HG03045 (cell line): ENCODE results near the gene PURB.
"Not testable (repeated sequence)": the region's sequence is repeated elsewhere in the genome, so short reads cannot be mapped to it uniquely, and the experiment has no call there.

Experiments
- ATAC-seq: cut with Tn5 transposase; IDR thresholded peaks from one replicate; pipeline ENCODE4 v1.9.1; 2021; ENCODE audit warnings: mild to moderate bottlenecking, moderate library complexity; ENCODE audit not compliant: unreplicated experiment

PURB gene

GRCh38 chr7:44893710-44894234 is 8.4 kb upstream of the PURB start:
- ATAC-seq: no peak

- ATAC-seq: no peak
Observed at GRCh38 chr7:44891791-44892190, 6.5 kb upstream of the PURB start.

GRCh38 chr7:44891372-44891771 is 6.0 kb upstream of the PURB start:
- ATAC-seq: no peak

GRCh38 chr7:44889086-44889781 is 3.9 kb upstream of the PURB start:
- no peak for ATAC-seq

- no peak for ATAC-seq
Observed at GRCh38 chr7:44887293-44887692, 2.0 kb upstream of the PURB start.

- peak; percentile 25 for ATAC-seq
Observed at GRCh38 chr7:44884621-44885393, 523 bp downstream of the PURB start.

- no peak for ATAC-seq
Observed at GRCh38 chr7:44883961-44884620, 1.2 kb downstream of the PURB start.

- no peak for ATAC-seq
Observed at GRCh38 chr7:44882899-44883298, 2.4 kb downstream of the PURB start.

- ATAC-seq: no peak
Observed at GRCh38 chr7:44881610-44882009, 3.7 kb downstream of the PURB start.

- ATAC-seq: no peak
Observed at GRCh38 chr7:44881066-44881600, 4.2 kb downstream of the PURB start.

- no peak for ATAC-seq
Observed at GRCh38 chr7:44880317-44881018, 4.9 kb downstream of the PURB start.

GRCh38 chr7:44876393-44876792 is 8.9 kb downstream of the PURB start:
- ATAC-seq: no peak

GRCh38 chr7:44875241-44875640 is 10.1 kb downstream of the PURB start:
- no peak for ATAC-seq

GRCh38 chr7:44872787-44873186 is 12.5 kb downstream of the PURB start:
- no peak for ATAC-seq

GRCh38 chr7:44871918-44872317 is 13.4 kb downstream of the PURB start:
- ATAC-seq: not testable (repeated sequence)

- ATAC-seq: not testable (repeated sequence)
Observed at GRCh38 chr7:44870780-44871179, 14.6 kb downstream of the PURB start.

GRCh38 chr7:44870336-44870735 is 15.0 kb downstream of the PURB start:
- ATAC-seq: not testable (repeated sequence)

GRCh38 chr7:44867073-44867995 is 18.0 kb downstream of the PURB start:
- no peak for ATAC-seq

- not testable (repeated sequence) for ATAC-seq
Observed at GRCh38 chr7:44861949-44862348, 23.4 kb downstream of the PURB start.

- ATAC-seq: no peak
Observed at GRCh38 chr7:44858161-44858560, 27.2 kb downstream of the PURB start.
